Adrenal gland (tissue), 5 donors: ENCODE results near the gene ADARB2.

Experiments used
- POLR2A ChIP-seq, 2 donors: fragments of 450-650 bp; IDR thresholded peaks; one replicate each; pipeline ENCODE4 v1.6.1; 2017; ENCODE audit warnings: antibody characterized with exemption in 2 of 2, mild to moderate bottlenecking in 2 of 2, moderate library complexity in 1 of 2
- TF ChIP-seq, protein P1 (sequence below), 6 experiments: fragments of 450-650 bp in 4 of 6; fragments of 200-600 bp in 2 of 6; sonication (generic) in 1 of 6; IDR thresholded peaks; 1 replicate in 5 of 6; 2 replicates in 1 of 6; pipeline versions ENCODE4 v1.5.1 to v1.8.0; 2016 to 2021; ENCODE audit warnings: antibody characterized with exemption in 6 of 6, mild to moderate bottlenecking in 2 of 6, moderate library complexity in 1 of 6
- donor health status: DM: no; HTN: no; CAD: no.

DNA sequence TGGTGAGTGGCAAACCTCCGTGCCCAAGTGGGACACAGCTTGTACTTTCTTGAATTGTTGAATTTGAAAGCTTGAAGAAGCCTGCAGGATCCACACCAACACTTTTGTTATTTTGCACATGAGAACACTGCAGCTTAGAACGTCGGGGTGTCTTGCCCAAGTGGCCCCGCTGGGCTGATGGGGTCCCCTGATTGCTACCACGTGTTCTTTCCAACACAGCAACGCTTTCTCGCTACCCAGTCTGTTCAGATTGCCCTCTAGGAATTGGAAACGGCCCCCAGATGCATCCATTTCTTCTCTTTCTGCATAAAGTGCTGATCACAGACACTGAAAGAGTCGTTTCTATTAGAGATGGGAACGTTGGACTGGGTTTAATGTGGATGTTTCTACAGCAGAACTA lies 268.5 kb downstream of the ADARB2 start:
- TF ChIP-seq, protein P1, sequence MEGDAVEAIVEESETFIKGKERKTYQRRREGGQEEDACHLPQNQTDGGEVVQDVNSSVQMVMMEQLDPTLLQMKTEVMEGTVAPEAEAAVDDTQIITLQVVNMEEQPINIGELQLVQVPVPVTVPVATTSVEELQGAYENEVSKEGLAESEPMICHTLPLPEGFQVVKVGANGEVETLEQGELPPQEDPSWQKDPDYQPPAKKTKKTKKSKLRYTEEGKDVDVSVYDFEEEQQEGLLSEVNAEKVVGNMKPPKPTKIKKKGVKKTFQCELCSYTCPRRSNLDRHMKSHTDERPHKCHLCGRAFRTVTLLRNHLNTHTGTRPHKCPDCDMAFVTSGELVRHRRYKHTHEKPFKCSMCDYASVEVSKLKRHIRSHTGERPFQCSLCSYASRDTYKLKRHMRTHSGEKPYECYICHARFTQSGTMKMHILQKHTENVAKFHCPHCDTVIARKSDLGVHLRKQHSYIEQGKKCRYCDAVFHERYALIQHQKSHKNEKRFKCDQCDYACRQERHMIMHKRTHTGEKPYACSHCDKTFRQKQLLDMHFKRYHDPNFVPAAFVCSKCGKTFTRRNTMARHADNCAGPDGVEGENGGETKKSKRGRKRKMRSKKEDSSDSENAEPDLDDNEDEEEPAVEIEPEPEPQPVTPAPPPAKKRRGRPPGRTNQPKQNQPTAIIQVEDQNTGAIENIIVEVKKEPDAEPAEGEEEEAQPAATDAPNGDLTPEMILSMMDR (IDR thresholded peaks at IDR 0.05), result no peak
- TF ChIP-seq POLR2A (IDR thresholded peaks at IDR 0.05), result no peak
